Inflammatory macrophage (primary cell): ENCODE results near the gene RNF130.
"Not testable (repeated sequence)": the region's sequence is repeated elsewhere in the genome, so short reads cannot be mapped to it uniquely, and the experiment has no call there.

ENCODE experiments used
- DNase-seq, 2 donors: peaks; one replicate each; pipeline ENCODE4 v3.0.0-alpha.2; 2020 to 2022

RNF130 gene

DNA sequence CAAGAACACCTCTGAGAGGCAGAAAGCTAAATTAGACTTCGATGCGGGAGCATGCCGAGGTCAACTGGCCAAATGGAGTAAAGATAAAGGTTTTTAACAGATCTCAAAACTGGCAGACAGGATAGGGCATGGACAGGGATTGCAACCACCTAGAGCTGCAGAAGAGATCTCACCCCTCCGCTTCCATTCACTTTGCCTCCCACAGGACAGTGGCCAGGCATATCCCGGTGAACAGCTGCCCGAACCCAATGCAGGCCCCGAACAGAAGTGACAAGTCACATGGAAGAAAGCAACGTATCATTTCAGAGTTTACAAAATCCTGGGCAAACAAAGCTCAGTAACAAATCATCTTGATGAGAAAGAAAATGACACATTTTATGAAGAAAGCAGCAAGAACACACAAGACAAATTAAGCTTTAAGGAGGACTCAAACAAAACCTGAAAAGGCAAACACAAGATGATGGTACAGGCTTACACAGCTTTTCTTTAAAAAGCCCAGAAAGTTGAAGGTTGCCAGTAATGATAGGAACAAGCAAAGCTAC, 18.4 kb downstream of the RNF130 start:
- no peak for DNase-seq

DNA sequence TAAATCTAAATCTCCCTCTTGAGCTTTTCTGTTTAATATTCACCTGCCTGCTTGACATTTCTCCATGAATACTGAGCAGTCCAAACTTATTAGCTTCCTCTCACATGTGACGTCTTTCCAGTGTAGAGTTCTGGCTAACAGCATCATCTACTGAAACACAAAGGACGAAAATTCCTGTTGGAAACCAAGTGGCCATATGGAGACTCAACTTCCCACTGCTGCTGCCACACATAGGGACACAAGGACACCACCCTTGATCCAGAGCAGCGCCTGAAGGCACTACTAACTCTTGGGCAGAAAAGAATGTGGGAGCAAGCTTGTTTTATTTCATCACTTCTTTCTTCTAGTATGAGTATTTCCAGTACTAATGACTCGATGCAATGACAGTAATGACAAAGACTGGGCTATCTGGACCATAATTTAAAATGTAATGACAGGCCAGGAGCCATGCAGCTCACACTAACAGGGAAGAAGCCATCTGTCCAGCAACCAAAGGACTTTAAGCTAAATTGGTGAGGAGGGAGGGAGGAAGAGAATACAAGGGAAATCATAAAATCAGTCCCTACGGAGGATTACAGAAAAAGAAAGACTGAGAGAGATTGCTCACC, 19.2 kb downstream of the RNF130 start:
- DNase-seq: no peak

DNA sequence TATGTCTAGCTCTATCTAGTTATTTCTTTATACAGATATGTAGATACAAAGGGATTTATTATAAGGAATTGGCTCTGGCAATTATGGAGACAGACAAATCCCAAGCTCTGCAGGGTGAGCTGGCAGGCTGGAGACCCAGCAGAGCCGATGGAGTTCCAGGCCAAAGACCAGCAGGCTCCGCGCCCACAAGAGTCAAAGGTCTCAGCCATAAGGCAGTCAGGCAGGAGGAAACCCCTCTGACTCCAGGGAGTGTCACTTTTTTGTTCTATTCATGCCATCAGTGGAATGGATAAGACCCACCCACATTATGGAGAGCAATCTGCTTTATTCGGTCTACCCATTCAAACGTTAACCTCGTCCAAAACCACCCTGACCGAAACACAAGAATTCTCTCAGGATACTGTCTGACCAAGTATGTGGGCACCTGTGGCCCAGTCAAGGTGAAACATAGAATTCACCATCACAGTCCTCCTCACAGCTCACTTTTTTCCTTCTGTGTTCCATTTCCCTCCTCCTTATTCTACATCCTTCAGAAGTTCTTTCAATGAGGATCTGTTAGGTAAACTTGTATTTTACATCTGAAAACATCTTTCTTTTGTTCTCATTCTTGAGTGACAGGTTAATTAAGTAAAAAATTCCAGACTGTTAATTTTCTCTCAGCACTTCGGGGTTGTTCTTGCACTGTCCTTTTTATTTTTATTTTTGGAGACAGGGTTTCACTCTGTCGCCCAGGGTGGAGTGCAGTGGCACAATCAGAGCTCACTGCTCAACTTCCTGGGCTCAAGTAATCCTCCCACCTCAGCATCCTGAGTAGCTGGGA, 21.2 kb downstream of the RNF130 start:
- DNase-seq: no peak

DNA sequence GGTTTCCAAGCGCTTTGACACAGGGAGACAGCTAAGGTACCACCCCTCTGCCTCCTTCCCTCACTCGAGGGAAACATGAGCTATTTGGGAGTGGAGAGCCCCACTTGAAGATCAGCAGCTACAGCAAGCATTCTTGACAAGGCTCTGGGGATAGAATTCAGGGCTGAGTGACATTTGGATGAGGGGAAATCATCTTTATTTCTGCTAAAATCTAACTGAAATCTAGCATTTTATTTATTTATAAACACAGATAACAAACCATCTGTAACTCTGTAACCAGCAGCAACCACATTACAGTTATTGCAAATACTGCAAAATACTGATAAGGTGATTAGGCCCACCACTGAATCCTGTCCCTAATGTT, 22.4 kb downstream of the RNF130 start:
- no peak for DNase-seq

DNA sequence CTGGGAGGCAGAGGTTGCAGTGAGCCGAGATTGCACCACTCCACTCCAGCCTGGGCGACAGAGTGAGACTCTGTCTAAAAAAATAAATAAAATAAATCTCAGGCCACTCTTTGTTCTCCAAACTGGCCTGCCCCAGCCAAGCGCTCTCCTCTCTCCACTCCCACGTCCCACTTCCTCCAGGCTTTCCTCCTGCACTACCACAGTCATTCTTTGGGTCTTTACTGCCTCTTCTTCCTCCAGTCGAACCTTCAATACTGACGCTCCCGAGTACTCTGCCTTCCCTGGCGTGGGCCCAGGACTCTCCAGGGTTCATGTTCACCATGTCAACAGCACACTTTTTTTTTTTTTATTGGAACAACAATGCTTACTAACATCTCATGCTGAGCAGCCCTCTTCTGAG, 23.9 kb downstream of the RNF130 start:
- peak; percentile 30 to 45 for DNase-seq

DNA sequence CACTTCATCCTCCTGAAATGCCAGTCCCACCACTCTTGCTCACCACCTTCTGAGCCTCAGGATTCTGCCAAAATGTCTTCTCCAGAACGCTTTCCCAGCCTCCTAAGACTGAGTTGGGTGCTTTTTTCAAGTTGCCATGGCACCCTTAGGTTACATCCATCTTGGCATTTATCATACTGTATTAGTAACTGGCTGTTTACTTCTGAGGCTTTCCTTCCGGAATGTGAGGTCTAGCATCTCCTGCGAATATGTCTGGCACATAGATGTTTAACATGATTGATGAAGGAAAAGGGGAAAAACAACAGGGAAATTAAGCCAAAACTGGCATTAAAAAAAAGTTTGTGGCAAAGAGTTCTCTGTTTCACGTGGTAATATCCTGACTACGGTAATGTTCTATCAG, 24.9 kb downstream of the RNF130 start:
- no peak for DNase-seq

DNA sequence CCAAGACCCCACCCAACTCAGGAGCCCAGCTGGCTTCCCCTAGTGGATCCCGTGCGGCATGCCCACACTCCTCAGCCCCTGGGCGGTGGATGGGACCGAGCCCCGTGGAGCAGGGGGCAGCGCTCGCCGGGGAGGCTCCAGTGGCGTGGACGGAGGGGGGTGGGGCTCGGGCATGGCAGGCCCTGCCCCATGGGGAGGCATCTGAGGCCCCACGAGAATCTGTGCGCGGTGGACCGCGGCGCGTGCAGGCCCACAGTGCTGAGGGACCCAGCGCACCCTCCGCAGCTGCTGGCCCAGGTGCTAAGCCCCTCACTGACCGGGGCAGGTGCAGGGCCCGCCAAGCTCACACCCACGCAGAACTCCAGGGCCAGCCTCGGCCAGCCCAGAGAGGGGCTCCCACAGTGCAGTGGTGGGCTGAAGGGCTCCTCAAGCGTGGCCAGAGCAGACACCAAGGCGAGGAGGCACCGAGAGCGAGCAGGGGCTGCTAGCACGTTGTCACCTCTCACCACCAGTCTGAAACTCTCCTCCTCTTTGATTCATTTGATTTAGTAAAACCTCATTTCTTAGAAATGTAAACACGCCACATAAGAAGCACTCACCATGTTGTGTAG, 25.6 kb downstream of the RNF130 start:
- no peak for DNase-seq

DNA sequence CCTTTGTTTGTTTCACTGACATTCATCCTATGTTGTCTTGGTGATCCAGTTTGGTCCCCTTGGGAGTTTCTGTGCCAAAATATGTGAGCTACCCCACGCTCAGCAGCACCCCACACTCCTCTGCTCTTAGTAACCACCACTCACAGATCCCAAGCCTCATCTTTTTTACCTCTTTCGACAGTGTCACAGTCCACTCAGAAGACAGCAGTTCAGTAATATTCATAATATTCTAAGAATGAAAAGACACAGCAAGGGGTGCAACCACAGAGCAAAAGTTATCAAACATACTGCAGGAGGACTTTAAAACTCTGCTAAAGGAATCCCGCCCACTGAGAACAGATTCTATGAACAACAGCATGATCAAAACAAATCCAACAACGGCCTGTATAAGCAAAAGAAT, 28.2 kb downstream of the RNF130 start:
- no peak for DNase-seq

DNA sequence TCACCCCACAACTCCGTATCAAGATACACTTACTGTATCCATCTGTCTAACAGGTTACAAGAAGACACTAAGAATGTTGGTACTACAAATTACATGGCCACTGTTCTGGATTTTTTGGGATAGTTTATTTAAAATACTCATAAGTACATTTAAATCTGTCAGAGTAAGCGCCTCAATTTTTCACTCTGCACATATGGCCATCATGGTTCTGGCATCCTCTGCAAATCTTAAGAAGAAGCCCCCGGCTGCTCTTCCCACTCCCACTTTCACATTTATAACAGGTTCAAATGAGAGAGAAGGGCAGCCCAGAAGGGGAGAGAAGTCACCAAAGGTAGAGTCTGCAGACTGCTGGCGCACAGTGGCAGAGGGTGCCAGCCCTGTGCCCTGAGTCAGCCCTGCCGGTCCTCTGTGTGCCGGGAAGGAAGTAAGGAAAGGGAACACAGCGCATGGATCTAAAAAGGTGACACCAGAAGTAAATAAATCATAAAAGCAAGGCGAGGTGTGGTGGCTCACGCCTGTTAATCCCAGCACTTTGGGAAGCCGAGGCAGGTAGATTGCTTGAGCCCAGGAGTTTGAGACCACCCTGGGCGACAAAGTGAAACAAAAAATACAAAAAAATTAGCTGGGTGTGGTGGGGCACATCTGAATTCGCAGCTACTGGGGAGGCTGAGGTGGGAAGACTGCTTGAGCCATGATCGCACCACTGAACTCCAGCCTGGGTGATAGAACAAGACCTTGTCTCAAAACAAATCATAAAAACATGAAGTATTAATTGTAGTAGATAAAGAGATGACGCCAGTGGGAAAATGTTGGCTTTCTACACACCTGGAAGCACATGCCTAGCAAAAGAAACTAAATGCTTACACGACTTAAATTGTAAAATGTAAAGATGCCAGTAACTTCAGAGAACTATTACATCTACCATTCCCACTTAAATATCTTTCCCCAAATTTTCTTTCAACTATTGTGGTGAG, 30.0 kb downstream of the RNF130 start:
- DNase-seq: no peak

DNA sequence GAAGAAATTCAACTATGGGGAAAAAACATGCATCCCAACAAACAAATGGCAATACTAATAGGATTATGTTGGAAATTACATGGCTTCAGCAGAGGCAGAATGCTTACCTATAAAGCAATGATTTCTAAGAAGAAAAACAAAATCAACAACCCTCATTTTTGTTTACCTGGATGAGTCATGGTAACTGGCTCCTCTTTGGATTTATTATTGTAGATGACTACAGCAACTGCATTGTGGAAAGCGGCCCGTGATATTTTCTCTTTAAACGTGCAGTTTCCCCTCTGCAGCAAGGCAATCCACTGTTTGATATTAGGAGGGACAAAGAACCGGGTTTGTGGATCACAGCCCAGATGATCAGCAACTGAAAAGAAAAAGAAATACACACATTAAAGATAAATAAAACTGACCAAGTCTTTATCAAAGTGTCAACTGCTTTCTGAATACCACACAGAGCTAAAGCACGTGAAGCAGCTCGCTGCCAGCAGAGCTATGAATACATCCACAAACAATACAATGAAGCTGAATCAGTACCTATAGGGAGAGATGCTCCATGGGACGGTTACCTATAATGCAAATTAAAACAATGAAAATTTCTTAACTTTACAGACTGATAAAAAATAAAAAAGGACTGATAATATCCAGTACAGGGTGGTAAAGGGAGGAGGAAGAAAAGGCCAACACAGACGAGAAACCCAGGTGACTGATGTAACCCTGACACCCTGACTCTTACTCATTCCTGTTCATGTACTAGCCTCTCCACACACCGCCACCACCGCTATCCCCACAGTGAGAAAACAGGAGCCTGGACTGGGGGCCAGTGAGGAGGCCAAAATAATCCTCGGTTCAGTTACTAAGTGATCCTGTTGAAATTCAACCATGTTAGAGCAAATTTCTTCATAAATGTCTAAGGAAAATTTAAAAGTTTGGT, 31.0 kb downstream of the RNF130 start:
- no peak for DNase-seq

DNA sequence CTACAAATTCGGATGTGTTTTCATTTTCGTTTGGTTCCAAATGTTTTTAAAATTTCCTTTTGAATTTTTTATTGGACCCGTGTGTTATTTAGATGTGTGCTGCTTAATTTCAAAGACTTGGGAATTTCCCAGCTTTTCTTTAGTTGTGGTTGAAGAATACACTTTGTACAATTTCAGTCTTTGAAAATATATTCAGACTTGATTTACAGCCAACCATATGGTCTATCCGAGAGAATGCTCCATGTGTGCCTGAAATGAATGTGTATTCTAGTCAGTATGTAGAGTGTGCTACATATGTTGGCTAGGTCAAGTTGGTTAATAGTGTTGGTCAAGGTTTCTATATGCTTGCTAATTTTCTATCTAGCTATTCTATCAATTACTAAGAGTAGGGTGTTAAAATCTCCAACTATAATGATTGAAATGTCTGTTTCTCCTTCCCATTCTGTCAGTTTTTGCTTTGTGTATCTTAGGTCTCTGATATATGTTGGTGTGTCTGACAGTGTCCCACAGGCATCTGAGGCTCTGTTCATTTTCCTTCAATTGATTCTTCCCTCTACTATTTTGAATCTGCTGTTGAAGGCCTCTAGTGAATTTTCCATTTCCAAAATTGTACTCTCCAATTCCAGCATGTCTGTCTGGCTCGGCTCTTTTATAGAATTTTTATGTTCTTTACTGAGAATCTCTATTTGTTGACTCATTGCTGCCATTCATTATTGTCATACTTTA, 36.2 kb downstream of the RNF130 start:
- no peak for DNase-seq

DNA sequence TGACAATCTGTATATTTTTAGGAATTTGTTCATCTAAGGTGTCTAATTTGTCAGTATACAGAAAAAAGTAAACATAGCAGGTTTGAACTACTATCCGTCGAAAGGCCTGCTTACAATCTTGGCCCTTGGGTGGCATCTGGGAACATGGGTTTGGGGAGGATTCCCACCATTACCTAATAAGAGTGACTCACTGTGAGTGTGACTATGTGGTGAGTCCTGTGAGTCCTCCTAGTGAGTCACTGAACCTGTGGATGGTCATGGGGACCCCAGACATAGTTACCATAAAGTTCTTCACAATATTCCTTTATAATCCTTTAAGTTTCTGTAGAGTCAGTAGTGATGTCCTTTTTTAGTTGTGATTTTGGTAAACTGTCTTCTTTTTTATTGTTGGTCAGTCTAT, 37.0 kb downstream of the RNF130 start:
- DNase-seq: peak; percentile 63 to 78

DNA sequence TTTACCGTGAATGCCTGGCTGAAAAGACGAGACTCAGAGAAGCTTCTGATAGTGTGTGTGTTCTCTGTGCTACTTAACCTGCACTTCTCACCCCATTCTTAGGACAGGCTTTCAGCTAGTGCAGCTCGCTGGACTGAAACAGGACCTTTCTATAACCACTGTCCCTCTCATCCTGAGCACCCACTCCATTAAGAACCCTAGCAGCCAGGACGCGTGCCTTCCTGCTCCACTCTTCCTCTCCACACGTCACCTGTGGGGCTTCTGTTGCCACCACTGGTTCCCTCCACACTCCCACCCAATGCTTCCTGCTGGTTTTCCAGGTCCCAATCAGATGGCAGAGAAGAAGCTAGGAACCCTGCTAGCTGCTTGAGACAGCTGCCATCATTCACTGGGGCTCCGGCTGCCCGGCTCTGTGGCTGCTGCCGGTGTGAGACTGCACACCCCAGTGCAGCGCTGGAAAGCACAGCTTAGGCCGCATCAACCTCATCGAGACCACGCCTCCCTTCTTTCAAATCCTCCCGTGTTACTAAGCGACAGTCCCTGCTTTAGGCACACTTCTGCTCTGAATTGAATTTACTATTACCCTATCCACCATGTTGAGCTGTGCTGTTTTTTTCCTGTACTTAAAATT, 44.0 kb downstream of the RNF130 start:
- DNase-seq: no peak

DNA sequence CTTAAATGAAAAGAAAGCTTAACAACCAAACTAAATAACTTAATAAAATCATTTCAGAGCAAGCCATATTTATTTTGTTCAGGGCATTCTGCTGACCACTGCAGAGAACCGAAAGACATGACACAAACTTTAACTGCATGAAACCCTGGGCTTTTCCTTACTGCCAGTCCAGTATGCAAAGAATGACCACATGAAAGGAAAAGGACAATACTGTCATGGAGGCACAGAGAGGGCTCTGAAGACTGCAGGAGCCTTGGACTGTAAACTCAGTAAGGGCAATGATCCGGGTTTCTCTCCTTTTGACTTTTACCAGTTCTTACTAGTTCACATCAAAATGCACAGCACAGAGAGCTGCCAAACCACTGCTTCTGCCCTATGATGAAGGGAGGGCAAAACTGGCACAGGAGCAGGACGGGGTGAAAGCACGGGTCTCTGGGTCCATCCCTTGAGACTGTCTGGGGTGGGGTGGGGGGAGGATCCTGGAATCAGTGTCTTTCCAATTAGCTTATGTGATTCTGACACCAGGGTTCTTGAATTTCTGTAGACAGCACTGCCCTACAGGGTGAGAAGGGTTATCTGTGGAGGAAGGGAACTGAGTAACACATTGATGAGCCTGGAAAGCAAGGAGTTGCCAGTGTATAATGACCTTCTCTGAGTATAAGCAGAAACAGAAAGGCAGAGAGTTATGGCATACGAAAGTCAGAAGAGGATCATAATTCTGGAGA, 44.7 kb downstream of the RNF130 start:
- DNase-seq: no peak

DNA sequence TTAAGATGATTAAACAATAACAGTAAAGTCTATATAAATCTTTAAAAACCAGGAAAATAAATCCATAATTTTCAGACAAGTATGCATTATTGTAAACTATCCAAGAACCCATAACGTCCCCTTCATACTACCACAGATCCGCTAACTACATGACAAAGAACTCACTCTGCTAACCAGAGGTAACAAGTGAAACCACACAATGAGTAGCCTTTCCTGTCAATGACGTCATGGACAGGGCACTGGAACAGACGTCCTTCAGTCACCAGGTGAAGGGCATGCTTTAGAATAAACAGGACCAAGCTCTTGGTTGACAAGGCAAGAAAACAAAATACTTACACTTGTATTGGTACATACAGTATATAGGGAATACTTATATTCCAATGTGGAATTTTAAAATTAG, 45.2 kb downstream of the RNF130 start:
- DNase-seq: peak in 1 of 2 donors; percentile 22

DNA sequence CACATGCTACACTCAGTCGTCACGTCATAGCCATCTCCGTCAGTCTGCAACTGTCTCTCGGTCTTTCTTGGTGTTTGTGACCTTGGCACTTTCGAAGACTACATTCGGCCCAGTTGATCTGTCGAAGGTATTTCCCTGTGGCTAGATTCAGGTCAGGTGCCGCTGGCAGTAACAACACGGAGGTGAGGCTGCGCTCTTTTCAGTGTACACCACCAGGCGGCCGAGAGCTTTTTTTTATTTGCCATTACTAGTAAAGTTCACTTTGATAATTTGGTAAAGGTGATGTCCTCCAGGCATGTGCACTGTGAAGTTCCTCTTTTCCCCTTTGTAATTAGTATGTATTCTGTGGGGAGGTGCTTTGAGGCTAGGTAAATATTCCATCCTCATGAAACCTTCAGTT, 49.7 kb downstream of the RNF130 start:
- DNase-seq: no peak

DNA sequence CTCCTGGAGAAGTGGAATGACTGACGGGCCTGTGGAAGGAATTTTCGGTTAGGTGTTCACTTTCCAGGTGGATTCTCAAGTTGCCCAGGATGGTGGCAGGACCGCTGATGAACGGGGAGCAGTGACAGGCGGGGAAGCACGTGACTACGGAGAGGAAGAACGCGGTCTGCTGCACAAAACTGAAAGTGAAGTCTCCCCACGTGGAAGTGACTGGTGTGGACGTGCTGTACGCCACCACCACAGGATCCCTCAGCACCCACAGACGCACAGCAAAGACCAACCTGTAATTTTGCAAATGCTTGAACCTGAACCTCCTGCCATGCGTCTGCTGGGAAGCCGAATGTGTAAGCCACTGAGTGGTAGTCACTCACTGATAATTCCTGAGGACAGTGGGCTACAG, 51.4 kb downstream of the RNF130 start:
- no peak for DNase-seq

DNA sequence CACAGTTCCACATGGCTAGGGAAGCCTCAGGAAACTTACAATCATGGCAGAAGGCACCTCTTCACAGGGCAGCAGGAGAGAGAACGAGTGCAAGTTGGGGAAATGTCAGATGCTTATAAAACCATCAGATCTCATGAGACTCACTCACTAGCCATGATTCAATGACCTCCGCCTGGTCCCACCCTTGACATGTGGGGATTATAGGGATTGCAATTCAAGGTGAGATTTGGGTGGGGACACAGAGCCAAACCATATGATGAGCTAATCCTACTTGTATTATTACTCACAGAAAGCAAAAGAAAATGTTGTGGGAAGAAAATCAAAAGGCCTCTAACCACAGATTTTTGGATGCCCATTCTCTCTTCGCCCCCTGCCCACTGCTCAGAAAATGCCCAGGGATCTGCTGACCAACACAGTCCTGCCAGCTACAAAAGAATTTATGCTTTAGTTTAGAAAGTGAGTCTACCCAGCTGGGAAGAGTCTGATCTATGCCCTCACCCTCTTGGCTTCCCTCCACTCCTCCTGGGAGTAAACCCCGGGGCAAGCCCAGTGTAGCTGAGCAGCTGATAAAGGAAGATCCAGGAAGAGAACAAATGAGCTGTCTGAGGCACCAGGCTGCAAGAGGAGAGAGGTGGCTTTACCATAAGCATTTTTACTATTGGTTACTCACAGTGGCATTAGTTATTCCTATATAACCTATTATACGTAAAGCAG, 53.1 kb downstream of the RNF130 start:
- DNase-seq: no peak

DNA sequence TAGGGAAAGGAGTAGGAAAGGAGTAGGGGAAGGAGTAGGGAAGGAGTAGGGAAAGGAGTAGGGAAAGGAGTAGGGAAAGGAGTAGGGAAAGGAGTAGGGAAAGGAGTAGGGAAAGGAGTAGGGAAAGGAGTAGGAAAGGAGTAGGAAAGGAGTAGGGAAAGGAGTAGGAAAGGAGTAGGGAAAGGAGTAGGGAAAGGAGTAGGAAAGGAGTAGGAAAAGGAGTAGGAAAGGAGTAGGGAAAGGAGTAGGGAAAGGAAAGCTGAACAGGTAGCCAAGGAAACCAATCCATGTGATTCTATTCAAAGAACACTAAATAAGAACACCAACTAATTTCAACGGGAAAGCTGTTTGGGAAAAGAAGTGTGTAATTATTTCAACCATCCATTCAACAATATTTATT, 56.0 kb downstream of the RNF130 start:
- DNase-seq: not testable (repeated sequence)
